ENCODE data around the gene ZNF764.

- no peak for TF ChIP-seq CTCF (IDR thresholded peaks at IDR 0.05)
- TF ChIP-seq POLR2A (IDR thresholded peaks at IDR 0.05) = no peak
These were observed 23.3 kb upstream of the ZNF764 start for GRCh38 chr16:30581457-30581856.

All from adrenal gland (tissue), 5 donors.